ENCODE data around the gene MYOM3. TPM values are rescaled to one million over a fixed set of nuclear protein-coding genes. Genes with fewer than 3 reads are reported as not detected.
A peak's percentile ranks its signal among the peaks of the same experiment; 100 is the strongest.

MYOM3 gene
- total and polyA plus RNA-seq, 2 of the 13 experiments (the other 11 are each of a cell fraction or from before 2014, with no cell fraction given) = 5.8 to 15.3 TPM

GRCh38 chr1:24155011-24155782, 43.3 kb upstream of the MYOM3 start (continued):
- no peak for TF ChIP-seq E2F1 (CRISPR knock-in tag; IDR thresholded peaks at IDR 0.05)
- peak; percentile 24; the same call in 1 of the 2 replicates for TF ChIP-seq HDAC2 (CRISPR knock-in tag; IDR thresholded peaks at IDR 0.05)
- TF ChIP-seq ZBTB40 (IDR thresholded peaks at IDR 0.05) = no peak
- 0 out of 2 replicates have a peak, but pooled peaks have one; percentile 29 for TF ChIP-seq ZBTB40 (CRISPR knock-in tag; IDR thresholded peaks at IDR 0.05)
- no peak for TF ChIP-seq SMARCE1 (IDR thresholded peaks at IDR 0.05; ENCODE audit: borderline replicate concordance)
- no peak for TF ChIP-seq KMT2B (CRISPR knock-in tag; IDR thresholded peaks at IDR 0.05)
- 0 out of 2 replicates have a peak, but pooled peaks have one; percentile 31 for TF ChIP-seq ARID5B (CRISPR knock-in tag; IDR thresholded peaks at IDR 0.05)
- no peak for TF ChIP-seq CSRNP2 (CRISPR knock-in tag; conservative IDR thresholded peaks at IDR 0.05; ENCODE audit: low read depth)
- TF ChIP-seq ZBTB10 (CRISPR knock-in tag; IDR thresholded peaks at IDR 0.05; ENCODE audit: borderline replicate concordance) = no peak

All from HepG2 (cell line).